Endothelial cell of umbilical vein (primary cell): ENCODE data around the gene CHP1.

Source experiments
- EZH2 ChIP-seq: IDR thresholded peaks from 2 replicates; pipeline ENCODE4 v1.6.1; 2012; ENCODE audit warnings: borderline replicate concordance, low read depth, mild to moderate bottlenecking, moderate library complexity, low read length, inconsistent platforms; ENCODE audit not compliant: severe bottlenecking
- FOS ChIP-seq: IDR thresholded peaks from 2 replicates; pipeline ENCODE4 v1.6.1; 2011; ENCODE audit warnings: mild to moderate bottlenecking, low read length, moderate library complexity, borderline replicate concordance; ENCODE audit not compliant: insufficient read depth
- GATA2 ChIP-seq: IDR thresholded peaks from 2 replicates; pipeline ENCODE4 v1.7.0; 2011; ENCODE audit warnings: low read depth, mild to moderate bottlenecking, moderate library complexity, mixed read lengths, low read length; ENCODE audit not compliant: insufficient read length, insufficient read depth
- MYC ChIP-seq: IDR thresholded peaks from one replicate; pipeline ENCODE4 v1.6.1; 2011; ENCODE audit warnings: mild to moderate bottlenecking, low read depth, low read length
- POLR2A ChIP-seq: IDR thresholded peaks from 2 replicates; pipeline ENCODE4 v1.6.1; 2012; ENCODE audit warnings: low read depth, mild to moderate bottlenecking, control low read depth, low read length
- POLR2AphosphoS5 ChIP-seq: IDR thresholded peaks from 2 replicates; pipeline ENCODE4 v1.6.1; 2012; ENCODE audit warnings: low read depth, mild to moderate bottlenecking, control low read depth, low read length, moderate library complexity; ENCODE audit not compliant: insufficient read depth
- TF ChIP-seq, protein P1 (sequence below), 2 donors: IDR thresholded peaks; 1 replicate in 1 of 2; 2 replicates in 1 of 2; pipeline ENCODE4 v1.5.1; 2011; ENCODE audit warnings: low read length in 2 of 2, mild to moderate bottlenecking in 2 of 2, moderate library complexity in 2 of 2, control low read depth in 1 of 2, inconsistent platforms in 1 of 2, low read depth in 1 of 2; ENCODE audit not compliant: insufficient read depth in 1 of 2; ENCODE audit errors: extremely low read depth in 1 of 2
- TF ChIP-seq, protein P2 (sequence below): IDR thresholded peaks from 2 replicates; pipeline ENCODE4 v1.6.1; 2011; ENCODE audit not compliant: insufficient read depth, insufficient read length

DNA sequence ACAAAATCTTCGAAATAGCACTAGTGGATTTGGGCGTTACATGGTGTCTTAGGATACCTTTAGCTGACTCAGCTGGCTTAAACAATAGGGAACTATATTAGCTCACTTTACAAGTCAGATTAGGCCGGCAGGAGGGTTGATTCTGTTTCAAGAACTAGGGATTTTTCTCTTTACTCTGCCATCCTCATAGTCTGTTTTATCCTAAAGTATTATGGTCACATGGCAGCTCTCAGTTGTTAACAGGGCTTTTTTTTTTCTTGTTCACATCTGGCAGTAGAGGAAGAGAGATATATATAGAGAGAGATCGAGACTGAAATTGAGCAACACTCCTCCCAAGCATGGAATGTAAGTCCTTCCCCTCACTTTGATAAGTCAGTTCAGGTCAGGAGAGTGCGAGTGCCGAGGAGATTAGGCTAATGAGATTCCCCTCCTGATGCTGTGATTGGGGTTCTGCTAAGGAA lies 32.9 kb downstream of the CHP1 start:
- TF ChIP-seq, protein P1, sequence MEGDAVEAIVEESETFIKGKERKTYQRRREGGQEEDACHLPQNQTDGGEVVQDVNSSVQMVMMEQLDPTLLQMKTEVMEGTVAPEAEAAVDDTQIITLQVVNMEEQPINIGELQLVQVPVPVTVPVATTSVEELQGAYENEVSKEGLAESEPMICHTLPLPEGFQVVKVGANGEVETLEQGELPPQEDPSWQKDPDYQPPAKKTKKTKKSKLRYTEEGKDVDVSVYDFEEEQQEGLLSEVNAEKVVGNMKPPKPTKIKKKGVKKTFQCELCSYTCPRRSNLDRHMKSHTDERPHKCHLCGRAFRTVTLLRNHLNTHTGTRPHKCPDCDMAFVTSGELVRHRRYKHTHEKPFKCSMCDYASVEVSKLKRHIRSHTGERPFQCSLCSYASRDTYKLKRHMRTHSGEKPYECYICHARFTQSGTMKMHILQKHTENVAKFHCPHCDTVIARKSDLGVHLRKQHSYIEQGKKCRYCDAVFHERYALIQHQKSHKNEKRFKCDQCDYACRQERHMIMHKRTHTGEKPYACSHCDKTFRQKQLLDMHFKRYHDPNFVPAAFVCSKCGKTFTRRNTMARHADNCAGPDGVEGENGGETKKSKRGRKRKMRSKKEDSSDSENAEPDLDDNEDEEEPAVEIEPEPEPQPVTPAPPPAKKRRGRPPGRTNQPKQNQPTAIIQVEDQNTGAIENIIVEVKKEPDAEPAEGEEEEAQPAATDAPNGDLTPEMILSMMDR (IDR thresholded peaks at IDR 0.05; ENCODE audit: extremely low read depth in 1 of 2, insufficient read depth in 1 of 2, low read depth in 1 of 2, low read length in 2 of 2) = no peak
- TF ChIP-seq POLR2A (no peak), POLR2AphosphoS5 (no peak), MYC (no peak), EZH2 (no peak), FOS (no peak), GATA2 (no peak)
- TF ChIP-seq, protein P2, sequence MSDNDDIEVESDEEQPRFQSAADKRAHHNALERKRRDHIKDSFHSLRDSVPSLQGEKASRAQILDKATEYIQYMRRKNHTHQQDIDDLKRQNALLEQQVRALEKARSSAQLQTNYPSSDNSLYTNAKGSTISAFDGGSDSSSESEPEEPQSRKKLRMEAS = no peak
